HTR-8/SVneo (cell line): ENCODE results near the gene GLIS2.

Experiments
- DNase-seq: peaks from one replicate; pipeline ENCODE4 v3.0.0; 2011; ENCODE audit warnings: low spot score, mixed read lengths; ENCODE audit not compliant: insufficient read length
- FAIRE-seq: peaks from 2 replicates; lab custom pipeline; 2011; peaks lifted over from hg19 to GRCh38; lab: Jason Lieb, UNC

GLIS2 gene

GRCh38 chr16:4293822-4294457 lies 21.9 kb upstream of the GLIS2 start:
- peak; percentile 97 for FAIRE-seq
- DNase-seq, result peak; percentile 79

- FAIRE-seq (no peak), DNase-seq (no peak)
These were observed 20.3 kb upstream of the GLIS2 start for GRCh38 chr16:4295581-4295980.

- no peak for FAIRE-seq
- DNase-seq, result no peak
These were observed 18.4 kb upstream of the GLIS2 start for GRCh38 chr16:4297480-4297879.

- peak; percentile 77 for FAIRE-seq
- peak; percentile 95 for DNase-seq
These were observed 16.9 kb upstream of the GLIS2 start for GRCh38 chr16:4298761-4299522.

- no peak for FAIRE-seq
These were observed 14.7 kb upstream of the GLIS2 start for GRCh38 chr16:4301177-4301576.

GRCh38 chr16:4301968-4302367 lies 13.9 kb upstream of the GLIS2 start:
- DNase-seq (no peak), FAIRE-seq (no peak)

More at GRCh38 chr16:4301177-4301576, 14.7 kb upstream of the GLIS2 start:
- DNase-seq, result no peak

GRCh38 chr16:4303973-4304372 lies 11.9 kb upstream of the GLIS2 start:
- no peak for FAIRE-seq
- no peak for DNase-seq

GRCh38 chr16:4306470-4307214 lies 9.2 kb upstream of the GLIS2 start:
- DNase-seq (no peak), FAIRE-seq (no peak)

GRCh38 chr16:4307215-4308037 lies 8.4 kb upstream of the GLIS2 start:
- FAIRE-seq, result peak; percentile 23

GRCh38 chr16:4309102-4309832 lies 6.6 kb upstream of the GLIS2 start:
- DNase-seq (no peak), FAIRE-seq (no peak)

More at GRCh38 chr16:4307215-4308037, 8.4 kb upstream of the GLIS2 start:
- peak; percentile 74 for DNase-seq

- FAIRE-seq, result no peak
These were observed 6.0 kb upstream of the GLIS2 start for GRCh38 chr16:4309833-4310266.

GRCh38 chr16:4313563-4314531 lies 2.0 kb upstream of the GLIS2 start:
- peak; percentile 77 for FAIRE-seq

More at GRCh38 chr16:4309833-4310266, 6.0 kb upstream of the GLIS2 start:
- peak; percentile 40 for DNase-seq

GRCh38 chr16:4314532-4315185 lies 1.2 kb upstream of the GLIS2 start:
- FAIRE-seq (no peak), DNase-seq (peak; percentile 26)

More at GRCh38 chr16:4313563-4314531, 2.0 kb upstream of the GLIS2 start:
- no peak for DNase-seq

- FAIRE-seq (no peak), DNase-seq (no peak)
These were observed 419 bp downstream of the GLIS2 start for GRCh38 chr16:4316108-4316863.

- FAIRE-seq, result peak; percentile 87
- DNase-seq, result peak; percentile 53
These were observed 1.1 kb downstream of the GLIS2 start for GRCh38 chr16:4316864-4317531.
